Measurements from ENCODE around the gene DCDC1.

DNA sequence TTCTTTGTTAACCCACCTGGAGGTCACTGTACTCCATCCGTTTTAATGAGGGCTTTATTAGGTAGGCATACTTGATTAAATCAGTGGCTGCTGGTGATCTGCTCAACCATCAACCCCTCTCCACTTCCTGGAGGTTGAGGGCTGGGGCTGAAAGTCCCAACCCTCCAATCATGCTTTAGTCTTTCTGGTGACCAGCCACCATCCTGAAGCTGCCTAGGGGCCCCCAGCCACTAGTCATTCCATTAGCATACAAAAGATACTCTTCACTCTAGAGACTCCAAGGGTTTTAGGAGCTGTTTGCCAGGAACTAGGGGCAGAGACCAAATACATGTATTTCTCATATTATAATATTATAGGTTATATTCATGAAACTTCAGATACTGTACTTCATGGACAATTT lies 13.6 kb upstream of the DCDC1 start:
- TF ChIP-seq, protein P1, sequence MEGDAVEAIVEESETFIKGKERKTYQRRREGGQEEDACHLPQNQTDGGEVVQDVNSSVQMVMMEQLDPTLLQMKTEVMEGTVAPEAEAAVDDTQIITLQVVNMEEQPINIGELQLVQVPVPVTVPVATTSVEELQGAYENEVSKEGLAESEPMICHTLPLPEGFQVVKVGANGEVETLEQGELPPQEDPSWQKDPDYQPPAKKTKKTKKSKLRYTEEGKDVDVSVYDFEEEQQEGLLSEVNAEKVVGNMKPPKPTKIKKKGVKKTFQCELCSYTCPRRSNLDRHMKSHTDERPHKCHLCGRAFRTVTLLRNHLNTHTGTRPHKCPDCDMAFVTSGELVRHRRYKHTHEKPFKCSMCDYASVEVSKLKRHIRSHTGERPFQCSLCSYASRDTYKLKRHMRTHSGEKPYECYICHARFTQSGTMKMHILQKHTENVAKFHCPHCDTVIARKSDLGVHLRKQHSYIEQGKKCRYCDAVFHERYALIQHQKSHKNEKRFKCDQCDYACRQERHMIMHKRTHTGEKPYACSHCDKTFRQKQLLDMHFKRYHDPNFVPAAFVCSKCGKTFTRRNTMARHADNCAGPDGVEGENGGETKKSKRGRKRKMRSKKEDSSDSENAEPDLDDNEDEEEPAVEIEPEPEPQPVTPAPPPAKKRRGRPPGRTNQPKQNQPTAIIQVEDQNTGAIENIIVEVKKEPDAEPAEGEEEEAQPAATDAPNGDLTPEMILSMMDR (IDR thresholded peaks at IDR 0.05), result no peak
- TF ChIP-seq POLR2A (IDR thresholded peaks at IDR 0.05) (no peak), POLR2AphosphoS5 (IDR thresholded peaks at IDR 0.05; ENCODE audit: insufficient read depth in 1 of 2, low read depth in 1 of 2) (no peak)
